Activated naive CD8-positive, alpha-beta T cell treated with anti-CD3 and anti-CD28 coated beads, Interleukin-2, amount 10 ng/mL, durations not matched to agents 7 days and 5 days (primary cell): ENCODE results near the gene MRPL53. TPM values are rescaled to one million over a fixed set of nuclear protein-coding genes. Genes with fewer than 3 reads are reported as not detected.
"Not testable (repeated sequence)": the region's sequence is repeated elsewhere in the genome, so short reads cannot be mapped to it uniquely, and the experiment has no call there.

Source experiments
- ATAC-seq: fragments of 150-1000 bp; cut with Tn5 transposase; one replicate; pipeline ENCODE4 v1.10.0; 2021; ENCODE audit warnings: low read depth, moderate library complexity
- POLR2A ChIA-PET: fragments of 350-600 bp; sonication (Branson Sonifier 250); formaldehyde crosslinking; loops from one replicate; lab custom pipeline; 2021; ENCODE audit warnings: antibody characterized with exemption; lab: Charles Lee
- DNase-seq: peaks from one replicate; pipeline ENCODE4 v3.0.0; 2021
- H3K27ac Mint-ChIP-seq: one replicate; pipeline ENCODE4 v1.8.0; 2022; ENCODE audit warnings: mild to moderate bottlenecking, mixed read lengths
- H3K27me3 Mint-ChIP-seq: one replicate; pipeline ENCODE4 v1.8.0; 2022; ENCODE audit warnings: mild to moderate bottlenecking, moderate library complexity, mixed read lengths
- H3K36me3 Mint-ChIP-seq: one replicate; pipeline ENCODE4 v1.8.0; 2021; ENCODE audit warnings: mild to moderate bottlenecking, mixed read lengths
- H3K4me1 Mint-ChIP-seq: one replicate; pipeline ENCODE4 v1.8.0; 2021; ENCODE audit warnings: mixed read lengths
- H3K4me3 Mint-ChIP-seq: one replicate; pipeline ENCODE4 v1.8.0; 2022; ENCODE audit warnings: mild to moderate bottlenecking, moderate library complexity, mixed read lengths
- H3K9me3 Mint-ChIP-seq: one replicate; pipeline ENCODE4 v1.8.0; 2021; ENCODE audit warnings: mixed read lengths
- total RNA-seq, 2 experiments: library from RNA; stranded (reverse); gene quantifications; one replicate each; pipeline ENCODE4 v1.2.3, GENCODE V29; 2021

Gene MRPL53
- total RNA-seq, 2 experiments from 2014 or later: 91.6 to 92.1 TPM

GRCh38 chr2:74483675-74484164, 11.2 kb upstream of the MRPL53 start:
- Mint-ChIP-seq H3K27ac (peak overlapping the region; percentile 99), H3K36me3 (peaks cover 12% of the 10 kb centered on the region), H3K4me3 (peak overlapping the region; percentile 99), H3K4me1 (peaks cover 30% of the 10 kb centered on the region)
- not testable (repeated sequence) for ATAC-seq, H3K9me3 Mint-ChIP-seq, DNase-seq, H3K27me3 Mint-ChIP-seq
- POLR2A ChIA-PET: interaction anchor here (1.0 to 4.2 kb wide), 8 partner anchors 11 to 103 kb away, joined by 3 to 61 read pairs (median 23); partner anchors contain the start of genes AUP1, HTRA2, INO80B and LBX2

- POLR2A ChIA-PET: interaction anchor here (0.9 to 4.2 kb wide), 16 partner anchors 9 to 104 kb away, joined by 3 to 61 read pairs (median 12); partner anchors contain the start of genes AUP1, C2orf81, HTRA2 and INO80B
- Mint-ChIP-seq H3K36me3 (peaks cover 12% of the 10 kb centered on the region), H3K4me1 (peaks cover 30% of the 10 kb centered on the region), H3K27ac (peak within 1 kb of the TSS; percentile 99), H3K27me3 (no peaks in the 10 kb centered on the region), H3K4me3 (peak within 1 kb of the TSS; percentile 99), H3K9me3 (no peaks in the 10 kb centered on the region)
- ATAC-seq (peak; percentile 93), DNase-seq (peak; percentile 91)
Observed at GRCh38 chr2:74482801-74483674, 10.6 kb upstream of the MRPL53 start, which contains the start of the genes CCDC142 and TTC31. CCDC142 (minus strand) TSS chr2:74482998; CDS start chr2:74482837, 161 bp downstream. TTC31 (plus strand) TSS chr2:74483081; CDS start chr2:74483096, 15 bp downstream.

- POLR2A ChIA-PET: interaction anchor here (0.9 to 4.2 kb wide), 19 partner anchors 10 to 105 kb away, joined by 3 to 61 read pairs (median 10); partner anchors contain the start of genes AUP1, C2orf81, DOK1 and HTRA2
- Mint-ChIP-seq H3K9me3 (no peaks in the 10 kb centered on the region), H3K4me1 (peaks cover 34% of the 10 kb centered on the region), H3K4me3 (peak overlapping the region; percentile 99), H3K27me3 (no peaks in the 10 kb centered on the region), H3K27ac (peak overlapping the region; percentile 99), H3K36me3 (peaks cover 17% of the 10 kb centered on the region)
- DNase-seq: peak; percentile 79
- peak; percentile 46 for ATAC-seq
Observed at GRCh38 chr2:74481961-74482800, 9.7 kb upstream of the MRPL53 start.

GRCh38 chr2:74481431-74481830, 9.0 kb upstream of the MRPL53 start:
- ATAC-seq (no peak), DNase-seq (no peak)
- Mint-ChIP-seq H3K4me3 (peak overlapping the region; percentile 99), H3K4me1 (peaks cover 32% of the 10 kb centered on the region), H3K27me3 (no peaks in the 10 kb centered on the region), H3K9me3 (no peaks in the 10 kb centered on the region), H3K36me3 (peaks cover 17% of the 10 kb centered on the region), H3K27ac (no peak overlapping the region)
- POLR2A ChIA-PET: interaction anchor here (1.2 to 4.2 kb wide), 15 partner anchors 9 to 105 kb away, joined by 3 to 61 read pairs (median 13); partner anchors contain the start of genes AUP1, C2orf81, DOK1 and HTRA2

DNA sequence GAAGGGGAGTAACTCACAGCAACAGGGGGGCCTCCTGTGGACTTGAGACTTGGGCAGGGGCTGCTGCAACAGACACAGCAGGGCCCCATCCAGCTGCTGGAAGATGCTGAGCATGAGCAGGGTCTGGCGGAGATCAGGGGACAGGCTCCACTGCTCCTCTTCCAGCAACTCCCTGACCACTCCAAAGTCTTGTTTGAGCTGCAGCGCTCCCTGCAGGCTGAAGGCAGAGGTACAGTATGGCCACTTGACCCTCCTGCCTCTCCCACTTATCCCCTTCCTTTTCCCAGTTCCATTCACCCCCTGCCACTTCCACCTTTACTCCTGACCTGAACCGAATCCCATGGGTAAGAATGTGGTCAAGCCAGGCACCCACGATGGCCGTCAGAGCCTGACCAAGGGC, 2.4 kb upstream of the MRPL53 start:
- POLR2A ChIA-PET: interaction anchor here (1.2 to 1.3 kb wide), 2 partner anchors 17 to 38 kb away, joined by 3 to 6 read pairs; partner anchors contain the start of gene WBP1
- DNase-seq (no peak), ATAC-seq (no peak)
- H3K27ac Mint-ChIP-seq: no peak overlapping the region
- no peaks in the 10 kb centered on the region for H3K9me3 Mint-ChIP-seq
- H3K4me1 Mint-ChIP-seq: peaks cover 23% of the 10 kb centered on the region
- H3K4me3 Mint-ChIP-seq: no peak overlapping the region
- no peaks in the 10 kb centered on the region for H3K27me3 Mint-ChIP-seq
- peaks cover 17% of the 10 kb centered on the region for H3K36me3 Mint-ChIP-seq

DNA sequence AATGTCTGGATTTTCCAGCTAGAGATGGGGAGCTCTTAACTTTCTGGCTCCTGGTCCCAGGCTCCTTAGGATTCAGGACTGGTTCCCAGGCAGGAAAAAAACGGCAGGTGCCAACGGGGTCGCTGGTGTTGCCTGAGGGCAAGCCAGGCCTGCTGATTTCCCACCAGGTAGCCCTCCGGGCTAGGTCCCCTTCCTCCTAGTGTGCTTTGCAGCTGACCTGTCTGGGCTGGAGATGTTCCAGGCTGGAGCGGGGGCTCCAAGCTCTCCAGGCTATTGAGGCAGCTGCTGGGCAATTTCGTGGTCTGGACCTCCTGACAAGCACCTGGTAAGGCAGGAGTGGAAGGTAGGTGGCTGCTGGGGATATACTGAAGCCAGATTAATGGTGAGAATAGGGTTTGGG, 2.0 kb upstream of the MRPL53 start:
- peaks cover 14% of the 10 kb centered on the region for H3K36me3 Mint-ChIP-seq
- POLR2A ChIA-PET: interaction anchor here (1.2 to 1.3 kb wide), 2 partner anchors 16 to 38 kb away, joined by 3 to 6 read pairs; partner anchors contain the start of gene WBP1
- H3K4me3 Mint-ChIP-seq: no peak overlapping the region
- no peak overlapping the region for H3K27ac Mint-ChIP-seq
- H3K4me1 Mint-ChIP-seq: peaks cover 21% of the 10 kb centered on the region
- no peaks in the 10 kb centered on the region for H3K27me3 Mint-ChIP-seq
- no peak for ATAC-seq
- no peak for DNase-seq
- H3K9me3 Mint-ChIP-seq: no peaks in the 10 kb centered on the region

GRCh38 chr2:74472945-74473258, 422 bp upstream of the MRPL53 start:
- no peaks in the 10 kb centered on the region for H3K9me3 Mint-ChIP-seq
- peak overlapping the region; percentile 91 for H3K27ac Mint-ChIP-seq
- POLR2A ChIA-PET: interaction anchor here (0.6 to 3.3 kb wide), 12 partner anchors 9 to 274 kb away, joined by 3 to 61 read pairs (median 4); partner anchors contain the start of genes AUP1, C2orf81, CCDC142 and DOK1
- peaks cover 18% of the 10 kb centered on the region for H3K4me1 Mint-ChIP-seq
- peak overlapping the region; percentile 93 for H3K4me3 Mint-ChIP-seq
- DNase-seq (no peak), ATAC-seq (no peak)
- no peaks in the 10 kb centered on the region for H3K27me3 Mint-ChIP-seq
- H3K36me3 Mint-ChIP-seq: peaks cover 14% of the 10 kb centered on the region

GRCh38 chr2:74471332-74472065, 981 bp downstream of the MRPL53 start:
- Mint-ChIP-seq H3K4me1 (peaks cover 13% of the 10 kb centered on the region), H3K4me3 (peak overlapping the region; percentile 93), H3K27ac (peak overlapping the region; percentile 91), H3K36me3 (peaks cover 9% of the 10 kb centered on the region), H3K9me3 (no peaks in the 10 kb centered on the region), H3K27me3 (no peaks in the 10 kb centered on the region)
- DNase-seq (no peak), ATAC-seq (no peak)
- POLR2A ChIA-PET: interaction anchor here (0.7 to 3.3 kb wide), 9 partner anchors 9 to 377 kb away, joined by 4 to 61 read pairs (median 5); partner anchors contain the start of genes AUP1, CCDC142, HTRA2 and INO80B

- not testable (repeated sequence) for H3K27me3 Mint-ChIP-seq, H3K36me3 Mint-ChIP-seq, DNase-seq, H3K9me3 Mint-ChIP-seq, ATAC-seq
- POLR2A ChIA-PET: interaction anchor here (0.7 to 3.3 kb wide), 7 partner anchors 9 to 377 kb away, joined by 4 to 61 read pairs (median 8); partner anchors contain the start of genes AUP1, CCDC142, HTRA2 and INO80B
- Mint-ChIP-seq H3K4me3 (peak overlapping the region; percentile 44), H3K27ac (peak overlapping the region; percentile 61), H3K4me1 (peaks cover 16% of the 10 kb centered on the region)
Observed at GRCh38 chr2:74470742-74471141, 1.7 kb downstream of the MRPL53 start.

- no peak for ATAC-seq
Observed at GRCh38 chr2:74464406-74464805, 8.1 kb downstream of the MRPL53 start.

GRCh38 chr2:74462786-74463105, 9.7 kb downstream of the MRPL53 start:
- Mint-ChIP-seq H3K27ac (no peak overlapping the region), H3K36me3 (peaks cover 7% of the 10 kb centered on the region), H3K27me3 (no peaks in the 10 kb centered on the region), H3K4me1 (peaks cover 26% of the 10 kb centered on the region), H3K9me3 (no peaks in the 10 kb centered on the region), H3K4me3 (no peak overlapping the region)
- ATAC-seq (no peak), DNase-seq (no peak)
- POLR2A ChIA-PET: interaction anchor here (1.0 kb wide), 1 partner anchor 10 kb away, joined by 4 read pairs; the partner anchor contains the start of gene MRPL53

More at GRCh38 chr2:74464406-74464805, 8.1 kb downstream of the MRPL53 start:
- Mint-ChIP-seq H3K4me3 (peak overlapping the region; percentile 99), H3K4me1 (peaks cover 24% of the 10 kb centered on the region), H3K9me3 (no peaks in the 10 kb centered on the region), H3K27me3 (no peaks in the 10 kb centered on the region), H3K27ac (peak overlapping the region; percentile 83), H3K36me3 (peaks cover 7% of the 10 kb centered on the region)
- no peak for DNase-seq
- POLR2A ChIA-PET: interaction anchor here (0.6 to 1.6 kb wide), 8 partner anchors 10 to 178 kb away, joined by 3 to 11 read pairs (median 4); partner anchors contain the start of genes C2orf81, INO80B and WDR54
